H1 (cell line): ENCODE measurements around the gene DENND5B. TPM values are rescaled to one million over a fixed set of nuclear protein-coding genes. Genes with fewer than 3 reads are reported as not detected.

Experiments used
- CTCF ChIA-PET: fragments of 300-600 bp; sonication (Branson Sonifier 250); formaldehyde crosslinking; loops from one replicate; lab custom pipeline; 2021; ENCODE audit not compliant: partially characterized antibody; lab: Charles Lee
- POLR2A ChIA-PET: fragments of 300-600 bp; sonication (Branson Sonifier 250); formaldehyde crosslinking; loops from one replicate; lab custom pipeline; 2021; ENCODE audit warnings: inconsistent platforms; ENCODE audit not compliant: partially characterized antibody; lab: Charles Lee
- DNase-seq, 2 experiments: peaks; one replicate each; pipeline versions ENCODE4 v3.0.0 to v3.0.0-alpha.2; 2010 to 2022; ENCODE audit warnings: low spot score in 2 of 2, low read depth in 1 of 2, mixed read lengths in 1 of 2
- FAIRE-seq: peaks from 2 replicates; lab custom pipeline; 2011; peaks lifted over from hg19 to GRCh38; lab: Jason Lieb, UNC
- H2AFZ ChIP-seq: 2 replicates; pipeline ENCODE4 v1.8.1; 2012; ENCODE audit warnings: low read length, inconsistent platforms
- H2AK5ac ChIP-seq: 2 replicates; pipeline ENCODE4 v1.6.1; 2013; ENCODE audit warnings: low read depth, low read length
- H2BK120ac ChIP-seq: replicated peaks from 2 replicates; pipeline ENCODE3; 2013; ENCODE audit warnings: low read depth, low read length, inconsistent platforms
- H2BK12ac ChIP-seq: 2 replicates; pipeline ENCODE4 v1.6.1; 2013; ENCODE audit warnings: low read depth, low read length
- H2BK15ac ChIP-seq: 2 replicates; pipeline ENCODE4 v1.6.1; 2013; ENCODE audit warnings: low read length
- H2BK20ac ChIP-seq: 2 replicates; pipeline ENCODE4 v1.6.1; 2013; ENCODE audit warnings: low read length
- H2BK5ac ChIP-seq: 2 replicates; pipeline ENCODE4 v1.6.1; 2013; ENCODE audit warnings: low read depth, low read length
- H3K14ac ChIP-seq: 2 replicates; pipeline ENCODE4 v1.6.1; 2013; ENCODE audit warnings: inconsistent platforms; ENCODE audit not compliant: insufficient read length
- H3K18ac ChIP-seq: 2 replicates; pipeline ENCODE4 v1.6.1; 2013; ENCODE audit warnings: low read length; ENCODE audit errors: extremely low read depth
- H3K23ac ChIP-seq: 2 replicates; pipeline ENCODE4 v1.6.1; 2013; ENCODE audit warnings: inconsistent platforms; ENCODE audit not compliant: insufficient read length
- H3K23me2 ChIP-seq: 2 replicates; pipeline ENCODE4 v1.6.1; 2013; ENCODE audit warnings: low read depth, low read length
- H3K27ac ChIP-seq: 2 replicates; pipeline ENCODE4 v1.6.1; 2011; ENCODE audit warnings: low read depth, low read length, inconsistent platforms
- H3K27me3 ChIP-seq, 4 experiments: replicated peaks in 1 of 4; 1 replicate in 1 of 4; 2 replicates in 3 of 4; pipeline versions ENCODE4 v1.6.1 to v1.8.1; 2011 to 2013; ENCODE audit warnings: low read length in 3 of 4, mild to moderate bottlenecking in 3 of 4, inconsistent platforms in 2 of 4, mixed read lengths in 2 of 4, moderate library complexity in 1 of 4; ENCODE audit not compliant: control insufficient read depth in 3 of 4, insufficient read depth in 3 of 4; ENCODE audit errors: extremely low read depth in 1 of 4
- H3K36me3 ChIP-seq, 4 experiments: 2 replicates each; pipeline versions ENCODE4 v1.6.1 to v1.8.1; 2011 to 2013; ENCODE audit warnings: mild to moderate bottlenecking in 4 of 4, low read length in 3 of 4, moderate library complexity in 2 of 4, control low read depth in 1 of 4, inconsistent platforms in 1 of 4; ENCODE audit not compliant: insufficient read depth in 4 of 4, control insufficient read depth in 2 of 4
- H3K4ac ChIP-seq: replicated peaks from 2 replicates; pipeline ENCODE3; 2013; ENCODE audit warnings: low read length, low read depth, mixed read lengths, inconsistent platforms; ENCODE audit not compliant: insufficient read length
- H3K4me1 ChIP-seq, 4 experiments: replicated peaks in 1 of 4; 1 replicate in 1 of 4; 2 replicates in 3 of 4; pipeline versions ENCODE4 v1.6.1 to v1.8.1; 2011 to 2013; ENCODE audit warnings: low read length in 3 of 4, inconsistent platforms in 2 of 4, mixed read lengths in 1 of 4; ENCODE audit not compliant: insufficient read depth in 4 of 4, control insufficient read depth in 3 of 4
- H3K4me2 ChIP-seq, 2 experiments: 2 replicates each; pipeline versions ENCODE4 v1.6.1 to v1.8.1; 2011 to 2013; ENCODE audit warnings: low read depth in 2 of 2, low read length in 2 of 2, control low read depth in 1 of 2, inconsistent platforms in 1 of 2, mild to moderate bottlenecking in 1 of 2; ENCODE audit not compliant: insufficient read depth in 1 of 2
- H3K4me3 ChIP-seq, 4 experiments: fragments of 200-600, 300-600 bp in 1 of 4; sonication (generic), shearing (Covaris generic), sonication (Bioruptor Twin) in 1 of 4; 2 replicates each; pipeline versions ENCODE4 v1.5.1 to v1.8.1; 2011 to 2016; ENCODE audit warnings: low read length in 4 of 4, low read depth in 3 of 4, control low read depth in 2 of 4, inconsistent platforms in 2 of 4, mild to moderate bottlenecking in 2 of 4, mixed read lengths in 1 of 4, moderate library complexity in 1 of 4; ENCODE audit not compliant: insufficient read depth in 2 of 4; ENCODE audit errors: extremely low read depth in 1 of 4
- H3K56ac ChIP-seq: replicated peaks from 2 replicates; pipeline ENCODE3; 2013; ENCODE audit warnings: low read depth, mild to moderate bottlenecking, mixed read lengths, low read length, inconsistent platforms; ENCODE audit not compliant: insufficient read length
- H3K79me1 ChIP-seq: 2 replicates; pipeline ENCODE4 v1.6.1; 2013; ENCODE audit warnings: low read depth, low read length, control low read depth
- H3K79me2 ChIP-seq, 2 experiments: 2 replicates each; pipeline versions ENCODE4 v1.6.1 to v1.8.1; 2012 to 2013; ENCODE audit warnings: low read length in 2 of 2, mild to moderate bottlenecking in 2 of 2, inconsistent platforms in 1 of 2; ENCODE audit not compliant: insufficient read depth in 2 of 2, control insufficient read depth in 1 of 2
- H3K9ac ChIP-seq, 4 experiments: replicated peaks in 1 of 4; 1 replicate in 1 of 4; 2 replicates in 3 of 4; pipeline versions ENCODE4 v1.6.1 to v1.8.1; 2011 to 2013; ENCODE audit warnings: low read depth in 3 of 4, low read length in 3 of 4, control low read depth in 2 of 4, mild to moderate bottlenecking in 2 of 4, moderate library complexity in 2 of 4, inconsistent platforms in 1 of 4; ENCODE audit errors: extremely low read depth in 1 of 4
- H3K9me3 ChIP-seq, 2 experiments: 2 replicates each; pipeline versions ENCODE4 v1.6.1 to v1.8.1; 2012 to 2013; ENCODE audit warnings: mild to moderate bottlenecking in 2 of 2, moderate library complexity in 2 of 2, control low read depth in 1 of 2, inconsistent platforms in 1 of 2, low read depth in 1 of 2, low read length in 1 of 2, mixed read lengths in 1 of 2; ENCODE audit not compliant: insufficient read depth in 2 of 2
- H4K20me1 ChIP-seq, 2 experiments: replicated peaks in 1 of 2; 2 replicates each; pipeline versions ENCODE3 to v1.8.1; 2011 to 2013; ENCODE audit warnings: inconsistent platforms in 2 of 2, low read length in 2 of 2, mild to moderate bottlenecking in 1 of 2; ENCODE audit not compliant: insufficient read depth in 2 of 2, control insufficient read depth in 1 of 2
- H4K5ac ChIP-seq: 2 replicates; pipeline ENCODE4 v1.6.1; 2013; ENCODE audit warnings: low read length, low read depth, mixed read lengths, inconsistent platforms; ENCODE audit not compliant: insufficient read length
- H4K8ac ChIP-seq: 2 replicates; pipeline ENCODE4 v1.8.0; 2013; ENCODE audit warnings: mild to moderate bottlenecking, moderate library complexity, low read length, inconsistent platforms; ENCODE audit not compliant: insufficient read depth; ENCODE audit errors: extremely low read depth
- H4K91ac ChIP-seq: replicated peaks from 2 replicates; pipeline ENCODE3; 2013; ENCODE audit warnings: low read length, mixed read lengths, inconsistent platforms; ENCODE audit not compliant: insufficient read length
- BRCA1 ChIP-seq: IDR thresholded peaks from 2 replicates; pipeline ENCODE4 v1.6.1; 2012; ENCODE audit warnings: low read depth, low read length, improper control_type of control experiment
- CBX5 ChIP-seq: fragments of 300-800, 300-1000 bp; sonication (generic); IDR thresholded peaks from 2 replicates; pipeline ENCODE4 v1.7.1; 2016; ENCODE audit warnings: antibody characterized with exemption, low read length, low read depth
- CHD1 ChIP-seq: IDR thresholded peaks from 2 replicates; pipeline ENCODE4 v1.6.1; 2012; ENCODE audit warnings: low read depth, low read length, improper control_type of control experiment
- CREB1 ChIP-seq: IDR thresholded peaks from 2 replicates; pipeline ENCODE4 v1.6.1; 2012; ENCODE audit warnings: inconsistent platforms
- JUN ChIP-seq: IDR thresholded peaks from 2 replicates; pipeline ENCODE4 v1.6.1; 2011; ENCODE audit warnings: low read depth, mild to moderate bottlenecking, improper control_type of control experiment, low read length
- POLR2A ChIP-seq, 2 experiments: IDR thresholded peaks; 1 replicate in 1 of 2; 2 replicates in 1 of 2; pipeline ENCODE4 v1.6.1; 2011; ENCODE audit warnings: low read depth in 2 of 2, low read length in 2 of 2, mild to moderate bottlenecking in 2 of 2; ENCODE audit errors: control extremely low read depth in 1 of 2
- SAP30 ChIP-seq: fragments of 300-600 bp; sonication (generic); IDR thresholded peaks from 2 replicates; pipeline ENCODE4 v1.7.1; 2012; ENCODE audit warnings: low read length, moderate library complexity, mild to moderate bottlenecking, inconsistent platforms; ENCODE audit not compliant: insufficient read depth, insufficient replicate concordance
- SIRT6 ChIP-seq: IDR thresholded peaks from one replicate; pipeline ENCODE4 v1.7.1; 2012; ENCODE audit warnings: low read length, inconsistent platforms
- TCF12 ChIP-seq: IDR thresholded peaks from 2 replicates; pipeline ENCODE4 v1.6.1; 2011; ENCODE audit warnings: low read depth, mild to moderate bottlenecking, low read length
- WGBS, 2 experiments: shearing (Covaris generic) in 1 of 2; methylation state at CpG; one replicate each; pipeline versions ENCODE4 v1.1.6 to v1.1.7; 2013 to 2015; ENCODE audit warnings: low lambda C conversion rate in 2 of 2, mixed read lengths in 2 of 2, inconsistent platforms in 1 of 2, low coverage in 1 of 2, missing lambda C conversion rate in 1 of 2; ENCODE audit not compliant: insufficient replicate concordance in 2 of 2, insufficient coverage in 1 of 2, insufficient read length in 1 of 2; ENCODE audit errors: extremely low coverage in 1 of 2, missing lambda C conversion rate in 1 of 2; 5-methylcytosine and 5-hydroxymethylcytosine counted together
- polyA plus RNA-seq, 7 experiments: library from polyadenylated mRNA; depleted of rRNA in 3 of 7; stranded (reverse) in 5 of 7; unstranded in 2 of 7; fragments of >200 nt in 5 of 7; fragments of 200-250 nt in 2 of 7; gene quantifications; 1 replicate in 5 of 7; 2 replicates in 1 of 7; 4 replicates in 1 of 7; pipeline versions ENCODE4 v1.2.1 to v1.2.3, GENCODE V29; 2011 to 2013; ENCODE audit warnings: missing spikeins in 2 of 7, mixed read lengths in 2 of 7
- total RNA-seq: library from RNA; stranded (reverse); fragmentation: NEBNext Ultra II Directional; extraction: Animal tissue kit (Norgen Biotek cat#: 25700); gene quantifications from 2 replicates; pipeline ENCODE4 v1.2.1, GENCODE V29; 2021

The DENND5B gene
- total and polyA plus RNA-seq, 2 of the 8 experiments (the other 6 are each of a cell fraction or from before 2014, with no cell fraction given): 13.4 to 20.2 TPM

DNA sequence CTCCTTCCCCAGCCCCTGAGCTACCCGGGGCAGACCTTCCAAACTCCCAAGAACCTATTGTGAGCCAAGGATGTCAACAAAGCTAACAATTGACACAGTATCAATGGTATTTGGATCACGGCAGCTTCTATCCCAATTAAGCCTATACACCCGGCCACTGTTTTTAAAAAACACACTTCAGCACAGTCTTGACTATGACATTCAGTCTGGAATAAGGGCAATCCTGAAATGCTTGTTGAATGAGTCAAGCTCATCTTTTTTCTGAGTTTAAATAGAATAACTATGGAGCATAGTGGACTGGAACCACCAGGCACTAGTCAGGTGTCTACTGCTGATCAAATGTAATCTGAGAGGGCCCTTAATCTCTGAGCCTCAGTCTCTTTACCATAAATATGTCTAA lies 5.7 kb downstream of the DENND5B start:
- Histone ChIP-seq H3K36me3 (no peaks in the 10 kb centered on the region), H2BK15ac (no peak overlapping the region), H3K18ac (no peak overlapping the region), H4K5ac (no peak overlapping the region), H3K4ac (no peak overlapping the region), H4K20me1 (peaks cover 2 to 7% of the 10 kb centered on the region in 2 experiments), H3K23ac (no peak overlapping the region), H2AFZ (no peak overlapping the region), H3K27me3 (no peaks in the 10 kb centered on the region), H2BK12ac (no peak overlapping the region), H3K14ac (no peak overlapping the region), H3K23me2 (peaks cover 2% of the 10 kb centered on the region), H2AK5ac (no peak overlapping the region), H3K9me3 (no peaks in the 10 kb centered on the region), H3K79me1 (peaks cover 5% of the 10 kb centered on the region; the same call in 1 of the 2 replicates), H2BK120ac (no peak overlapping the region), H3K4me3 (no peak overlapping the region), H3K4me2 (no peak overlapping the region), H4K91ac (no peak overlapping the region), H3K79me2 (peaks cover 0 to 75% of the 10 kb centered on the region in 2 experiments; a peak in 3 of 4 replicates), H2BK20ac (no peak overlapping the region), H3K4me1 (peaks cover 0 to 3% (median 1%) of the 10 kb centered on the region in 4 experiments; a peak in 1 of 7 replicates), H3K27ac (no peak overlapping the region), H3K56ac (no peak overlapping the region), H4K8ac (no peak overlapping the region), H3K9ac (no peak overlapping the region), H2BK5ac (no peak overlapping the region)
- TF ChIP-seq CREB1: no peak
- no peak for TF ChIP-seq SIRT6
- no peak for TF ChIP-seq CHD1
- no peak for TF ChIP-seq POLR2A (IDR thresholded peaks at IDR 0.05; ENCODE audit: control extremely low read depth in 1 of 2, low read depth in 2 of 2, low read length in 2 of 2)
- TF ChIP-seq SAP30: no peak
- no peak for TF ChIP-seq BRCA1
- no peak for TF ChIP-seq JUN
- TF ChIP-seq CBX5: no peak
- TF ChIP-seq TCF12: no peak
- 89% methylated on average over 3 of the region's 3 CpGs; no CpG with 5 or more reads in 1 of the 2 experiments for WGBS, 2 experiments
- POLR2A ChIA-PET: interaction anchor here (0.6 to 2.0 kb wide), 3 partner anchors 10 to 184 kb away, joined by 3 to 6 read pairs (median 3); no protein-coding TSS in a partner anchor
- CTCF ChIA-PET: interaction anchor here (0.6 to 2.7 kb wide), 3 partner anchors 11 to 82 kb away, joined by 3 to 10 read pairs (median 5); no protein-coding TSS in a partner anchor
- no peak for DNase-seq
- FAIRE-seq: no peak
